GM23338 (cell line): ENCODE results near the gene CYP2E1. TPM values are rescaled to one million over a fixed set of nuclear protein-coding genes. Genes with fewer than 3 reads are reported as not detected.

Experiments used
- ATAC-seq: fragments of 200-7000 bp; cut with Tn5 transposase; 3 replicates; pipeline ENCODE4 v1.9.1; 2020
- DNase-seq: peaks from one replicate; pipeline ENCODE4 v3.0.0-alpha.2; 2015; ENCODE audit warnings: low spot score
- H2AFZ ChIP-seq: fragments of 200-600 bp; sonication (generic); 2 replicates; pipeline ENCODE4 v1.8.0; 2016; ENCODE audit warnings: antibody characterized with exemption, mild to moderate bottlenecking, moderate library complexity
- H3F3A ChIP-seq: fragments of 200-600 bp; sonication (generic); replicated peaks from 2 replicates; pipeline ENCODE4 v1.8.0; 2017; ENCODE audit warnings: antibody characterized with exemption, mixed run types, low read depth
- H3K27ac ChIP-seq: fragments of 200-600 bp; sonication (generic); 2 replicates; pipeline ENCODE4 v1.6.1; 2016; ENCODE audit warnings: low read depth
- H3K27me3 ChIP-seq: fragments of 200-600 bp; sonication (generic); 2 replicates; pipeline ENCODE4 v1.8.0; 2016; ENCODE audit warnings: mild to moderate bottlenecking, mixed run types, moderate library complexity; ENCODE audit not compliant: insufficient read depth
- H3K36me3 ChIP-seq: fragments of 200-600 bp; sonication (generic); 2 replicates; pipeline ENCODE4 v1.8.0; 2016; ENCODE audit warnings: mild to moderate bottlenecking; ENCODE audit not compliant: insufficient read depth
- H3K4me1 ChIP-seq: fragments of 200-600 bp; sonication (generic); 2 replicates; pipeline ENCODE4 v1.8.0; 2016; ENCODE audit warnings: mild to moderate bottlenecking, moderate library complexity; ENCODE audit not compliant: insufficient read depth
- H3K4me2 ChIP-seq: fragments of 200-600 bp; sonication (generic); 2 replicates; pipeline ENCODE4 v1.7.1; 2017; ENCODE audit warnings: mixed run types
- H3K4me3 ChIP-seq: fragments of 200-600 bp; sonication (generic); 2 replicates; pipeline ENCODE4 v1.6.1; 2016; ENCODE audit warnings: mixed run types
- H3K79me2 ChIP-seq: fragments of 200-600 bp; sonication (generic); replicated peaks from 2 replicates; pipeline ENCODE4 v1.8.0; 2017; ENCODE audit warnings: mild to moderate bottlenecking; ENCODE audit not compliant: insufficient read depth
- H3K9me2 ChIP-seq: fragments of 200-600 bp; sonication (generic); 2 replicates; pipeline ENCODE4 v1.8.0; 2017; ENCODE audit not compliant: insufficient read depth
- H4K20me1 ChIP-seq: fragments of 200-600 bp; sonication (generic); replicated peaks from 2 replicates; pipeline ENCODE4 v1.8.0; 2017; ENCODE audit warnings: mild to moderate bottlenecking; ENCODE audit not compliant: insufficient read depth
- H3K27ac Mint-ChIP-seq: 2 replicates; pipeline ENCODE4 v1.8.0; 2020; ENCODE audit warnings: inconsistent platforms, mild to moderate bottlenecking, moderate library complexity, mixed read lengths
- H3K27me3 Mint-ChIP-seq: 3 replicates; pipeline ENCODE4 v1.8.0; 2022; ENCODE audit warnings: low read depth, mild to moderate bottlenecking, moderate library complexity, mixed read lengths, inconsistent platforms; ENCODE audit not compliant: insufficient read depth, poor library complexity
- H3K36me3 Mint-ChIP-seq: 3 replicates; pipeline ENCODE4 v1.8.0; 2021; ENCODE audit warnings: low read depth, mild to moderate bottlenecking, inconsistent platforms, moderate library complexity, mixed read lengths
- H3K4me1 Mint-ChIP-seq: 3 replicates; pipeline ENCODE4 v1.8.0; 2020; ENCODE audit warnings: mild to moderate bottlenecking, inconsistent platforms, mixed read lengths
- H3K4me3 Mint-ChIP-seq: 3 replicates; pipeline ENCODE4 v1.8.0; 2021; ENCODE audit warnings: moderate library complexity, mild to moderate bottlenecking, inconsistent platforms, mixed read lengths
- H3K9me3 Mint-ChIP-seq: 3 replicates; pipeline ENCODE4 v1.8.0; 2020; ENCODE audit warnings: moderate library complexity, mild to moderate bottlenecking, inconsistent platforms, mixed read lengths
- EZH2phosphoT487 ChIP-seq: fragments of 200-600 bp; sonication (generic); IDR thresholded peaks from one replicate; pipeline ENCODE4 v1.8.1; 2018; ENCODE audit warnings: antibody characterized with exemption; ENCODE audit not compliant: unreplicated experiment
- NANOG ChIP-seq: IDR thresholded peaks from 2 replicates; pipeline ENCODE4 v1.6.1; 2016; ENCODE audit warnings: antibody characterized with exemption, borderline replicate concordance
- POLR2AphosphoS5 ChIP-seq: IDR thresholded peaks from 2 replicates; pipeline ENCODE4 v1.6.1; 2016; ENCODE audit warnings: antibody characterized with exemption, low read depth
- ZNF331 ChIP-seq: fragments of 250-450 bp; sonication (Bioruptor Pico); IDR thresholded peaks from 2 replicates; pipeline ENCODE4 v1.5.0; 2020; ENCODE audit warnings: low read depth, mild to moderate bottlenecking, moderate library complexity
- polyA plus RNA-seq: library from polyadenylated mRNA; unstranded; fragments of >200 nt; fragmentation: Nextera tagmentation; extraction: Ambion mirVana; gene quantifications from 2 replicates; pipeline ENCODE4 v1.2.1, GENCODE V29; 2016
- total RNA-seq: library from RNA; depleted of rRNA; stranded (reverse); fragments of >200 nt; shearing (Covaris generic); gene quantifications from 2 replicates; pipeline ENCODE4 v1.2.3, GENCODE V29; 2014
- TF ChIP-seq, protein P1 (sequence below), 2 experiments: fragments of 200-600 bp in 1 of 2; sonication (generic) in 1 of 2; conservative IDR thresholded peaks; 2 replicates each; pipeline versions ENCODE4 v1.5.1 to v1.6.1; 2016 to 2017; ENCODE audit warnings: antibody characterized with exemption in 2 of 2, low read depth in 2 of 2, mild to moderate bottlenecking in 2 of 2, moderate library complexity in 1 of 2
- TF ChIP-seq, protein P2 (sequence below): fragments of 250-450 bp; sonication (Bioruptor Pico); IDR thresholded peaks from 2 replicates; pipeline ENCODE4 v1.5.0; 2020; ENCODE audit warnings: mild to moderate bottlenecking, moderate library complexity
- TF ChIP-seq, protein P3 (sequence below): IDR thresholded peaks from 2 replicates; pipeline ENCODE4 v1.6.1; 2016; ENCODE audit warnings: antibody characterized with exemption

Gene CYP2E1
- total and polyA plus RNA-seq, 2 experiments from 2014 or later: 0.97 to 2.2 TPM

DNA sequence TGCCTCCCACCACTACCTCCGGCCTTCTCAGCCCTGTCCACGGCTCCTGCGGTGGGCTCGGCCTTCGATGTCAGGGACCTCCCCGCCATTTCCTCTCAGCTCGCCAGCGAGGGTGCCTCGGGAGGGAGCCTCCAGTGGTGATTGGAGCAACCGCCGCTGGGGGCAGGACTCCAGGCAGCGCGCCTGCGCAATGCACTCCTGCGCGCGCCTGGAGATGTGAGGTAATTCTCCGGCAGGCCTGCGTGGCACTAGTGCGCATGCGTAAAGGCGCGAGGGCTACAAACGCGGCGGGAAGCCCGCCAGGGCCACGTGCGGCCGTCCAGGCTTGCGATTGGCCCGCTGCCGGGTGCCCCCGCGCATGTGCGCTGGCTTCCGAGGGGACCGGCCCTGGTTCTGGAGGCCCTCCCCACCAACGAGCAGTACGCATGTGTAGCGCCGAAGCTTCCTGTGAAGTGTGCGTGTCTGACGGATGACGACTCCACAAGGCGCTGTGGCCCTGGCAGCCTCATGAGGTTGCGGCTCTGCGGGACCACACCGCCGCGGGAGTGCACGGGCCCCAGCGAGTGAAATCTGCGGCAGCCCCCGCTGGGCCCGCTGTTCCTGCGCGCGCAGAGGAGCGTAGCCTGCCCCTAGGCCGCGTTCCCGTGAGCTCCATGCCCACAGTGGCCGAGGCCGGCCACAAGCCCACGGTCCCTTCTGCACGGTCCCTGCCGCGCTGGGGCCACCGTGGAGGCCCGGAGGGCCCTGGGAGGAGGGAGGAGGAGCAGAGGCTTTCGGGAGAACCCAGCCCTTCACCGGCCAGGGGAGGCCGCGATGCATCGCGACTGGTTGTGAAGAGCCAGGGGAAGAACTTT is 38.5 kb downstream of the CYP2E1 start, which contains the start of gene SYCE1:
Gene SYCE1 (minus strand): TSS at position 143 of the 854 bp plus-strand sequence. CDS start 54 bp downstream, at position 89.
- Mint-ChIP-seq H3K4me1 (peaks cover 13% of the 10 kb centered on the region; the same call in 2 of the 3 replicates), H3K4me3 (no peak within 1 kb of the TSS), H3K27ac (no peak within 1 kb of the TSS), H3K27me3 (peaks cover 16% of the 10 kb centered on the region), H3K9me3 (peaks cover 30% of the 10 kb centered on the region), H3K36me3 (no peaks in the 10 kb centered on the region; the same call in 2 of the 3 replicates)
- H3K9me2 ChIP-seq: no peaks in the 10 kb centered on the region
- H3K27me3 ChIP-seq: peaks cover 20% of the 10 kb centered on the region
- DNase-seq (peak; percentile 36), ATAC-seq (no peak)
- H3K27ac ChIP-seq: no peak within 1 kb of the TSS
- no peaks in the 10 kb centered on the region for H4K20me1 ChIP-seq
- TF ChIP-seq ZNF331 (CRISPR knock-in tag): no peak
- no peak for TF ChIP-seq POLR2AphosphoS5
- TF ChIP-seq, protein P1, sequence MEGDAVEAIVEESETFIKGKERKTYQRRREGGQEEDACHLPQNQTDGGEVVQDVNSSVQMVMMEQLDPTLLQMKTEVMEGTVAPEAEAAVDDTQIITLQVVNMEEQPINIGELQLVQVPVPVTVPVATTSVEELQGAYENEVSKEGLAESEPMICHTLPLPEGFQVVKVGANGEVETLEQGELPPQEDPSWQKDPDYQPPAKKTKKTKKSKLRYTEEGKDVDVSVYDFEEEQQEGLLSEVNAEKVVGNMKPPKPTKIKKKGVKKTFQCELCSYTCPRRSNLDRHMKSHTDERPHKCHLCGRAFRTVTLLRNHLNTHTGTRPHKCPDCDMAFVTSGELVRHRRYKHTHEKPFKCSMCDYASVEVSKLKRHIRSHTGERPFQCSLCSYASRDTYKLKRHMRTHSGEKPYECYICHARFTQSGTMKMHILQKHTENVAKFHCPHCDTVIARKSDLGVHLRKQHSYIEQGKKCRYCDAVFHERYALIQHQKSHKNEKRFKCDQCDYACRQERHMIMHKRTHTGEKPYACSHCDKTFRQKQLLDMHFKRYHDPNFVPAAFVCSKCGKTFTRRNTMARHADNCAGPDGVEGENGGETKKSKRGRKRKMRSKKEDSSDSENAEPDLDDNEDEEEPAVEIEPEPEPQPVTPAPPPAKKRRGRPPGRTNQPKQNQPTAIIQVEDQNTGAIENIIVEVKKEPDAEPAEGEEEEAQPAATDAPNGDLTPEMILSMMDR (conservative IDR thresholded peaks at IDR 0.05; ENCODE audit: low read depth in 2 of 2): no peak
- TF ChIP-seq, protein P2, sequence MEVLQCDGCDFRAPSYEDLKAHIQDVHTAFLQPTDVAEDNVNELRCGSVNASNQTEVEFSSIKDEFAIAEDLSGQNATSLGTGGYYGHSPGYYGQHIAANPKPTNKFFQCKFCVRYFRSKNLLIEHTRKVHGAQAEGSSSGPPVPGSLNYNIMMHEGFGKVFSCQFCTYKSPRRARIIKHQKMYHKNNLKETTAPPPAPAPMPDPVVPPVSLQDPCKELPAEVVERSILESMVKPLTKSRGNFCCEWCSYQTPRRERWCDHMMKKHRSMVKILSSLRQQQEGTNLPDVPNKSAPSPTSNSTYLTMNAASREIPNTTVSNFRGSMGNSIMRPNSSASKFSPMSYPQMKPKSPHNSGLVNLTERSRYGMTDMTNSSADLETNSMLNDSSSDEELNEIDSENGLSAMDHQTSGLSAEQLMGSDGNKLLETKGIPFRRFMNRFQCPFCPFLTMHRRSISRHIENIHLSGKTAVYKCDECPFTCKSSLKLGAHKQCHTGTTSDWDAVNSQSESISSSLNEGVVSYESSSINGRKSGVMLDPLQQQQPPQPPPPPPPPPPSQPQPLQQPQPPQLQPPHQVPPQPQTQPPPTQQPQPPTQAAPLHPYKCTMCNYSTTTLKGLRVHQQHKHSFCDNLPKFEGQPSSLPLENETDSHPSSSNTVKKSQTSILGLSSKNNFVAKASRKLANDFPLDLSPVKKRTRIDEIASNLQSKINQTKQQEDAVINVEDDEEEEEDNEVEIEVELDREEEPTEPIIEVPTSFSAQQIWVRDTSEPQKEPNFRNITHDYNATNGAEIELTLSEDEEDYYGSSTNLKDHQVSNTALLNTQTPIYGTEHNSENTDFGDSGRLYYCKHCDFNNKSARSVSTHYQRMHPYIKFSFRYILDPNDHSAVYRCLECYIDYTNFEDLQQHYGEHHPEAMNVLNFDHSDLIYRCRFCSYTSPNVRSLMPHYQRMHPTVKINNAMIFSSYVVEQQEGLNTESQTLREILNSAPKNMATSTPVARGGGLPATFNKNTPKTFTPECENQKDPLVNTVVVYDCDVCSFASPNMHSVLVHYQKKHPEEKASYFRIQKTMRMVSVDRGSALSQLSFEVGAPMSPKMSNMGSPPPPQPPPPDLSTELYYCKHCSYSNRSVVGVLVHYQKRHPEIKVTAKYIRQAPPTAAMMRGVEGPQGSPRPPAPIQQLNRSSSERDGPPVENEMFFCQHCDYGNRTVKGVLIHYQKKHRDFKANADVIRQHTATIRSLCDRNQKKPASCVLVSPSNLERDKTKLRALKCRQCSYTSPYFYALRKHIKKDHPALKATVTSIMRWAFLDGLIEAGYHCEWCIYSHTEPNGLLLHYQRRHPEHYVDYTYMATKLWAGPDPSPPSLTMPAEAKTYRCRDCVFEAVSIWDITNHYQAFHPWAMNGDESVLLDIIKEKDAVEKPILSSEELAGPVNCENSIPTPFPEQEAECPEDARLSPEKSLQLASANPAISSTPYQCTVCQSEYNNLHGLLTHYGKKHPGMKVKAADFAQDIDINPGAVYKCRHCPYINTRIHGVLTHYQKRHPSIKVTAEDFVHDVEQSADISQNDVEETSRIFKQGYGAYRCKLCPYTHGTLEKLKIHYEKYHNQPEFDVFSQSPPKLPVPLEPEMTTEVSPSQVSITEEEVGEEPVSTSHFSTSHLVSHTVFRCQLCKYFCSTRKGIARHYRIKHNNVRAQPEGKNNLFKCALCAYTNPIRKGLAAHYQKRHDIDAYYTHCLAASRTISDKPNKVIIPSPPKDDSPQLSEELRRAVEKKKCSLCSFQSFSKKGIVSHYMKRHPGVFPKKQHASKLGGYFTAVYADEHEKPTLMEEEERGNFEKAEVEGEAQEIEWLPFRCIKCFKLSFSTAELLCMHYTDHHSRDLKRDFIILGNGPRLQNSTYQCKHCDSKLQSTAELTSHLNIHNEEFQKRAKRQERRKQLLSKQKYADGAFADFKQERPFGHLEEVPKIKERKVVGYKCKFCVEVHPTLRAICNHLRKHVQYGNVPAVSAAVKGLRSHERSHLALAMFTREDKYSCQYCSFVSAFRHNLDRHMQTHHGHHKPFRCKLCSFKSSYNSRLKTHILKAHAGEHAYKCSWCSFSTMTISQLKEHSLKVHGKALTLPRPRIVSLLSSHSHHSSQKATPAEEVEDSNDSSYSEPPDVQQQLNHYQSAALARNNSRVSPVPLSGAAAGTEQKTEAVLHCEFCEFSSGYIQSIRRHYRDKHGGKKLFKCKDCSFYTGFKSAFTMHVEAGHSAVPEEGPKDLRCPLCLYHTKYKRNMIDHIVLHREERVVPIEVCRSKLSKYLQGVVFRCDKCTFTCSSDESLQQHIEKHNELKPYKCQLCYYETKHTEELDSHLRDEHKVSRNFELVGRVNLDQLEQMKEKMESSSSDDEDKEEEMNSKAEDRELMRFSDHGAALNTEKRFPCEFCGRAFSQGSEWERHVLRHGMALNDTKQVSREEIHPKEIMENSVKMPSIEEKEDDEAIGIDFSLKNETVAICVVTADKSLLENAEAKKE (CRISPR knock-in tag): no peak
- no peak for TF ChIP-seq EZH2phosphoT487
- TF ChIP-seq, protein P3, sequence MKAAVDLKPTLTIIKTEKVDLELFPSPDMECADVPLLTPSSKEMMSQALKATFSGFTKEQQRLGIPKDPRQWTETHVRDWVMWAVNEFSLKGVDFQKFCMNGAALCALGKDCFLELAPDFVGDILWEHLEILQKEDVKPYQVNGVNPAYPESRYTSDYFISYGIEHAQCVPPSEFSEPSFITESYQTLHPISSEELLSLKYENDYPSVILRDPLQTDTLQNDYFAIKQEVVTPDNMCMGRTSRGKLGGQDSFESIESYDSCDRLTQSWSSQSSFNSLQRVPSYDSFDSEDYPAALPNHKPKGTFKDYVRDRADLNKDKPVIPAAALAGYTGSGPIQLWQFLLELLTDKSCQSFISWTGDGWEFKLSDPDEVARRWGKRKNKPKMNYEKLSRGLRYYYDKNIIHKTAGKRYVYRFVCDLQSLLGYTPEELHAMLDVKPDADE: no peak
- no peak for TF ChIP-seq NANOG
- H3K36me3 ChIP-seq: no peaks in the 10 kb centered on the region
- no peak within 1 kb of the TSS for H2AFZ ChIP-seq
- H3K79me2 ChIP-seq: no peaks in the 10 kb centered on the region
- no peak within 1 kb of the TSS for H3K4me2 ChIP-seq
- H3K4me3 ChIP-seq: no peak within 1 kb of the TSS
- no peaks in the 10 kb centered on the region for H3K4me1 ChIP-seq
- H3F3A ChIP-seq: no peaks in the 10 kb centered on the region
